GM12874 (cell line): ENCODE results near the gene SOHLH2.

Experiments used
- CTCF ChIP-seq: IDR thresholded peaks from 2 replicates; pipeline ENCODE4 v1.5.1; 2011; ENCODE audit warnings: low read depth, mild to moderate bottlenecking, control low read depth, low read length, moderate library complexity; ENCODE audit not compliant: insufficient read depth

The SOHLH2 gene

DNA sequence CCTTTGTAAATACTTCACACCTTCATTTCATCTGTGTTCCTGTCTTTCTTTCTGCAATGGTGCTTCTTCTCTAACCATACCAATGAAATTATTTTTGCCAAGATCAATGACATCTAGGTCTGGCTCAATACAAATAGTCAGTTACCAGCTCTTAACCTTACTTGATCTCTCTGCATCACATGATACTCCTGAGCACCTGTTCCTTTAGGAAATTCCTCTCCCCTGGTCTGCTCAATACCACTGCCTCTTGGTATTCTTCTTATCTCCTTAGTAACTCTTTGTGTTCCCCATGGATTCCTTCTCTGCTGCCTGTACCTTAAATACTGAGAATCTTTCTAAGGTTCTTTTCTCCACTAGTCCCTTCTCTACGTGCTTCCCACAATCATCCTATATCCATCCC, 25.9 kb downstream of the SOHLH2 start:
- TF ChIP-seq CTCF = no peak

DNA sequence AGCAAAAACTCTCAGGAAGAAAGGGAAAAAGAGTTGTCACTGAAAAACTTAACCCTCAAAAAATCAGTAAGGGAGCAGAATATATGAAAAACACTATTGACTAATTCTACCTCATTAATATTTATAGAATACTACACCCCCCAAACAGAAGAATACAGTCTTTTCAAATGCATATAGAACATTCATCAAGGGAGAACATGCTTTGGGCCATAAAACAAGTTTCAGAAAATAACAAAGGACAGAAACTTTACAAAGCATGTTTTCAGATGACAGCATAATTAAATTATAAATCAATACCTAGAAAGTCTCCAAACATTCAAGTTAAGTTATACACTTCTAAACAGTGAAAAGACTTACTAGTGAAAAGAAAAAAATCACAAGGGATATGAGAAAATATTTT, 30.5 kb downstream of the SOHLH2 start:
- no peak for TF ChIP-seq CTCF

- TF ChIP-seq CTCF = no peak
Measured at GRCh38 chr13:36175621-36176020, 38.7 kb downstream of the SOHLH2 start.

DNA sequence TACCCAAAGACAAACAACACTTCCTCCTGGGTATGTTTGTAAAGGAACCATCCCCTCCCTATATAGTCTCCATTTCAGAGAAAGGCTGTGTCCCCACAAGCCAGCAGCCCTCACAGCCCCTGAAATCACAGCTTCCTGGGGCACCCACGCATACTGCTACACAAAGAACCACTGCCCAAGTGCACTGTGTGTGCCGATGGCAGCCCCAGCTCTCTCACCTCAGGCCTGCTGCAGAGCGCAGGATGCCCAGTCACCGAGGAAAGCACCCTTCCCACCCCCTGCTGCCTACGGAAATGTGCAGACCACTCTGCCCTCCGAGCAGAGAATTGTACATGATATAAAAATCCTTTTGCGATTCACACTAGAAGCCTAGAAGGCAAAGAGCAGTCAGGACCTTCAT, 39.4 kb downstream of the SOHLH2 start:
- TF ChIP-seq CTCF = no peak

- no peak for TF ChIP-seq CTCF
Measured at GRCh38 chr13:36173571-36174322, 40.6 kb downstream of the SOHLH2 start.

DNA sequence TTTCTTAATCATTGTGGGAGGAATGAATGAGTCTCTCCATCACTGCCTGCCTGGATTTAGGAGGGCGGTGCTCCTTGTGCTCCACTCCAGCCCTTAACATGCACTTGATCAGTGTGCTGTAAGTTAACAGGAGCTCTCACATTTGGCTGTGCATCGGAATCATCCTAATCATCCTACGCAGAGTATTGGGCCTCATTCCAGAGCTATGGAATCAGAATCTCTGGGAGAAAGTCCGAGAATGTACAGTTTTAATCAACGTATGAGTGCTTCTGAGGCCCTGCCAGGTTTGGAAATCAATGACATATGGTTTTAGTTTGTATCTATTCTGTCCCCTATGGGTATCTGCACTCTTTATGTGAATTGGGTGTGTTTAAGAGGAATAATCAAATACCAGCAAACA, 48.3 kb downstream of the SOHLH2 start:
- TF ChIP-seq CTCF = no peak

DNA sequence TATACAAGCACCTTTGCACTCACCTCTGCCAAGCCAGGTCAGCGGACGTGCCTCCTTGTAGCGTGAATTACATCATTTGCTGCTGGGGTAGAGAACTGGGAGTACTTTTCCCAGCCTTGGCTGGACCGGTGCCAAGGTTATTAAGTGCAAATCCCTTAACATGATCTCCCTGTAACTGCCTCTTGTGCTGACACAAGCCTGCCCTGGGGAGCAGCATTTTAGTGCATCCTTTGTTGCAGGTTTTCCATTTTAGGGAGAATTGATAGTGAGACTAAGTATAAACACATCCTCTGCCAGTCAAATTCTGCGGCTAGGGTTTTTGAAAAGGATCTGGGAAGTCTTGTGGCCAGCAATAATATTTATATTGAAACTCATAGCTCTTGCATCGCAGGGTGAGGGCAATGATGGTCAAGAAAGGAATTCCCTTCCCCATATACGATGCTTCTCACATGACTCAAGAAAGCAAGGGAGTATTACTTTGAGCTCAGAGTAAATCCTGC, 50.5 kb downstream of the SOHLH2 start:
- TF ChIP-seq CTCF = no peak

DNA sequence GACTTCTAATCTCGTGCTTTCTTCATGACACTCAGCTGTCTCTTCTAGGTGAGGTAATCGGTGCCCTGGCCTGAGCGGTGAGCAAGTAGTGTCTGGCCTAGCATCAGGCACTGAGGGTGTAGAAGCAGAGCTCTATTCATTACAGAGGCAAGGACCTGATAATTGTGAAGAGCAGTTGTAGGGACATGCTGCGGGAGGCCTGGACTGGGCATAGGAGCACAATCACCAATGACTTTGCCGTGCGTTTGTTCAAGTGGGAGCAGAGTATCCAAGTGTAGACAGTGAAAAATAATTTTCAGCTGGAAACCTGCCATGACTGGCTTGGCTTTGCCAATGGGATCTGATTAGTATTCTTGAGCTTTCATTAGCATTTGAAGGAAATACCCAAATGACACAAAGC, 51.1 kb downstream of the SOHLH2 start:
- no peak for TF ChIP-seq CTCF
